GM12801 (cell line): ENCODE data around the gene ANO10.

ENCODE experiments used
- CTCF ChIP-seq: IDR thresholded peaks from one replicate; pipeline ENCODE4 v1.5.1; 2011; ENCODE audit warnings: control low read depth; ENCODE audit not compliant: insufficient read length; ENCODE audit errors: extremely low read depth

The ANO10 gene

GRCh38 chr3:43344520-43344919 is 277.3 kb downstream of the ANO10 start:
- TF ChIP-seq CTCF = no peak

GRCh38 chr3:43343815-43344214 is 278.0 kb downstream of the ANO10 start:
- no peak for TF ChIP-seq CTCF

GRCh38 chr3:43343185-43343584 is 278.6 kb downstream of the ANO10 start:
- no peak for TF ChIP-seq CTCF

GRCh38 chr3:43341788-43342187 is 280.0 kb downstream of the ANO10 start:
- no peak for TF ChIP-seq CTCF

- TF ChIP-seq CTCF = no peak
Observed at GRCh38 chr3:43340403-43340802, 281.4 kb downstream of the ANO10 start.

- no peak for TF ChIP-seq CTCF
Observed at GRCh38 chr3:43338295-43338694, 283.5 kb downstream of the ANO10 start.

- no peak for TF ChIP-seq CTCF
Observed at GRCh38 chr3:43335799-43336198, 286.0 kb downstream of the ANO10 start.

GRCh38 chr3:43334976-43335375 is 286.8 kb downstream of the ANO10 start:
- no peak for TF ChIP-seq CTCF
